NCI-H748 (cell line): ENCODE measurements around the gene KCTD13.
"Not testable (repeated sequence)": the region's sequence is repeated elsewhere in the genome, so short reads cannot be mapped to it uniquely, and the experiment has no call there.

Experiments used
- DNase-seq: peaks from one replicate; lab custom pipeline; 2025; ENCODE audit not compliant: unreplicated experiment; lab: John Stamatoyannopoulos, UW

Gene KCTD13

DNA sequence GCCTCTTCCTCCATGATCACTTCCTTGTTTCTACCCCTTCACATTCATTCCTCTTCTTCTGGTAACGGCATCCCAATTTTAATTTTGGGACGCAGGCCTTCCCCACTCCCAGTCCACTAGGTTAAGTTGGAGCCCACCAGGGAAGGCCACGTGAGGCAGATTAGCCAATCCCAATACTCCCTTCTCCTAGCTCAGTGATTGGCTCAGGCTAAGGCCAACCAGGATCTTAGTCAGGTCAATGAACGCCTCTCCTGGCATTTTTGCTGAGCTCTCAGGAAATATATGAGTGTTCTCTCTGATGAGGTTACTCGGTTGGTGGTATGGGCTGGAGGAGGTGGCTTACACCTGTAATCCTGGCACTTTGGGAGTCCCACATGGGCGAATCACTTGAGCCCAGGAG lies 42.0 kb downstream of the KCTD13 start:
- no peak for DNase-seq

DNA sequence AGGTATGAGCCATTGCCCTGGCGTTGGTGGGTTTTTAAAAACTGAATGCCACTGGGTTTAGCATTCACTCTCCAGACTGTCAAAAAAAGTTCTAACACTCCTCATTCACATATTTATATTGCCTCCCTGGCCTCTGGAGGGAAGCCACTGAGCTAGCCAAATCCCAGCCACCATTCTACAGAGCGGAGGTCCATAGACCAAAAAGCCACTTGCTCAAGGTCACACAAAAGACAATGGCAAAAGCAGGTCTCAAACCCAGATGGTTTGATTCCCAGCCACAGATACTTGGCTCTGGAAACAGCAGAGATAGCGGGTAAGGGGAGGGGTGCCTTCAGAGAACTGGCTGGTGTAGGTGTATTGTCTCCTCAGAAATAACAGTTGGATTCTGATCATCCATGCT lies 45.0 kb downstream of the KCTD13 start:
- DNase-seq: no peak

DNA sequence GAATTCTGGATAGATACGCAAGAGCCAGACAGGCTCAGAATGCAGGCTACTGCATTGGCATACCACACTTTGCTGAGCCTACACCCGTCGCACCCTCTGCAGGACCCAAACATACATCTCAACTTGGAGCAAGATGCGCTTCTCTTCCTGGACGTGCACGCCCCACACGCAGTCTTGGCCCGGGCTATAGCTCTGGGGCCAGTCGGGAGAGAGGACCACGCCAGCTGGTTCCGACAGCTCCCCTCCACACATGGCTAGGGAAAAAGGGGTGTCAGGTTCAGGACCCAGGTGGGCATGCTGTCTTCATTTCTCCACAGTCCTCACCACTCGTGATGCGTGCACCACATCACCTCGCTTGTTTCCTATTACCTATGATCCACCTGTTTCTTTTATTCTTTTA lies 47.9 kb downstream of the KCTD13 start:
- DNase-seq: no peak

DNA sequence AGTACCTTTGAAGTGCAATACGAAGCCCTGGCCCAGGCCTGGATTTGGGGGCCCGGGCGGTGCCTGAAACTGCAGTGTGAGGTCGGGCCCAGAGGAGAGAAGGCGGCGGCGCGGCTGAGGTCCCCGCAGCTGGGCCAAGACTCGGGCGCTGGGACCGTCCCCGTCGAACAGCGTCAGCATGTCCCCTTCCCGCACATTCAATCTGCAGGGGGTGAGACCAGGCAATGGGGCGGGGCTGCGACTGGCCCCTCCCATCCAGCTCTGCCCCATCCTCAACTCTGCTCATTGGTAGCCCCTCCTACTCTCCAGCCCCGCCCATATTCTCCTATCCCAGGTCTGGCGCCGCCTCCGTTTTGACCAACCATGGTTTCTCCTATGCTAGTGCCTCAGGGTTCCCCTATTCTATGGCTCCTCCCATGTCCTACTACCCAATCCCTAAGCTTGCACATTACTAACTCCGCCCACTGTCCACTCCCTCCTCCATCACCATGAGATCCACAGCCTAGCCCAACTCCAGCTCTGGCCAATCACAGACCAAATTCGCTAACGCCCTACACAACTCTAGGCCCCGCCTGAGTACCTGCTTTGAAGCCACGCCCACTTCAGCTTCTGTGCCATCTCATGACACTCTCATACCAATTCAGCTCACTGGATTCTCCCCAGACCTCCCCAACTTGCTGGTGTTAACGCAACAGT lies 48.6 kb downstream of the KCTD13 start:
- DNase-seq: peak; percentile 13

DNA sequence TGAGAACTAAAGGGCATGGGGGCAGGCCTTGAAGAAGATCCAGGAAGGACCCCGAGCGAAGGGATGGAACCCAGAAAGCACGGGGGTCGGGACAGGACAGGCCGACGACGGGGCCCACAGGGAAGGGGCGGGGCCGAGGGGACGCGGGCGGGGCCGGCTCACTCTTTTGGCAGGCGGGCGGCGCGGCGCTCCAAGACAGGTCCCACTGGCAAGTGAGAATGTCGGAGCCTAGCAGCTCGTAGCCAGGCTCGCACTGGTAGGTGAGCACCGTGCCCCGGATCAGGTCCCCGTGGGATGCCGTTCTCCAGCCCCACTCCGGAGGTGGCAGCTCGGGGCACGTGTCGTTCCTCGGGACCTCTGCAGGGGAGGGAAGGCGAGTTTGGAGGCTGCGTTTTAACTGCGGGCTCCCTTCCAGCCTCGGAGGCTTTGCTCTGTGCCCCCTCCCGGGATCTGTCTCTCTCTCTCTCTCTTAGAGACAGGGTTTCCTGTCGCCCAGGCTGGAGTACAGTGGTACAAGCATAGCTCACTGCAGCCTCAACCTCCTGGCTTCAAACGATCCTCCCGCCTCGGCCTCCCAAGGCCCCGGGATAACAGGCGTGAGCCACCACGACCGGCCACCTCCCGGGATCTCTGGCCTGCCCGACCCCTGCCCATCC lies 49.3 kb downstream of the KCTD13 start:
- DNase-seq: no peak

DNA sequence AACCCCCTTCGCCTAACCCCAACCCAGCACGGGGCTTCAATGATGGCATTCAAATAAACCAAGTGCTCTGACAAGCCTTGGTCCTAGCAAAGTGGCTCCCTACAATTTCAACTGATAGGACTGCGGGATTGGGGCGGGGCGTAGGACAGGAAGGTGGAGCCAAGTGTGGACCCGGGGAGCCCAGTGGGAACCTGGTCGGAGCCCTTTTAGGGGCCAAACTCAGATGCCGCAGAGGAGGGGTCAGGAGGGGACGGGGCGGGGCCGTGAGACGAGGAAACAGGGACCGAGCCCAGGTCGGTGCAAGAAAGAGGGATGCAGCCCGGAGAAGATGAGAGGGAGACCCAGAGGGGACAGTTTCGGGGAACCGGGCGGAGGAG lies 49.8 kb downstream of the KCTD13 start:
- no peak for DNase-seq

DNA sequence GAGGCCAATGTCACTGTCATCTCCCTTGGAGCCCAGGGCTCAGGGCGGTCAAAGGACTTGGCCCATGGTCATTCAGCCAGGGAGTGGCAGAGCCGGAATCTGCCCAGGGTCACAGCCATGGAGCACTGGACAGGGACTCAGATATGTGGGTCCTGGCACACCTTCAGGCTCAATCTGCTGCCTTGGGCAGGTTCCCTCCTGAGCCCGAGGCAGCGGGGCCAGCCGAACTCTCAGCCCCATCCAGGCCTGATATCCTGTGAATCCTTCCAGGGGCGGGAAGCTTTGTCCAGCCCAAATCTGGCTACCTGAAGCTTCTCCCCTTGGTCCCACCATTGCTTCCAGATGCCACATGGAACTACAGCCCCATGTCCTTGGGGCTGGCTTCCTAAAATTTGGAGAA lies 50.8 kb downstream of the KCTD13 start:
- DNase-seq: no peak

DNA sequence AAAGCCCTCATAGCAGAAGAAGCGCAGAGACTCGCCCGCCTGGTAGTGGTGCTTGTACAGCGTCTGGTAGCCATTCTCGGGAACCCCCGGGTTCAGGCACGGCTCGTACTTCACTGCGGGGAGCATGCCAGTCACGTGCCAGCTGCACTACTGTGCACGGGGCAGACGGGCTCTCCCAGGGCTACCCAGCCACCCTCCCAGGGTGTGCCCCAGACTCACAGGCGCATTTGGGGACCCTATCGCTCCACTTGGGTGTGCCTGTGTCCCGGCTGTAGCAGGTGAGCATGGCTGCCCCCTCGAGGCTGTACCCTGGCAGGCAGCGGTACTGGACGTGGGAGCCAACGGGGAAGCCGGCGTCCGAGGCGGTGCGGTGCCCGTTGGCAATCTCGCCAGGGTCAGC lies 52.7 kb downstream of the KCTD13 start:
- no peak for DNase-seq

DNA sequence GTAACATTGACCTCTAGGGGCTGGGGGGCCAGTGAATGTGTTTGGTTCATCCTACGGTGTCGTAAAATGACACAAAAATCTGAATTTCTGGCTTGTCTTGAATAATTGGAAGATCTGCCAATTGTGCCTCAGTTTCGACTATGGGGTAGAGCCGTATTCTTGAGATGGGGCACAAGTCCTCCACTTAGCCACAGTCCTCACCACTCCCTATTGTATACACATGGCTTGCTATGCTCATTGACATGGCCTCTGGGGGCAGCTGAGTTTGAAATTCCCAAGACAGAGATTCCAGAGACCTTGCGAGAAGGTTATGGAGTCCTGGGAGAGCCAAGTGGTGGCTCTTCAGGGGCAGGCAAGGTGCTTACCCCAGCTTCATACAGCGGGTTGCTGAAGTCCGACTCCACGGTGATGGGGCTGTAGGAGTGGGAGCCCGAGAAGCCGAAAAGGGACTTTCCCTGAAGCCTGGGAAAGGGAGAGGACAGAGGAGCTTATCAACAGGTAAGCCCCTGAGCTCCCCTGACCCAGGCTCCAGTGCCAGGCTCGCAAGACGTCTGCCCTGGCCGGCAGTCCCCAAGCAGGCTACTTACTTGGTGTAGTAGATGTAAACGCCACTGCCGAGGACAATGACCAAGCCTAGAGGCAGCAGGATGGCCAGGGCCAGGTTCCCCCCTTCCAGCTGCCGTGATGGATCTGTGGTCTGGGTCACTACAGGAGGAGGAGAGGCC lies 54.0 kb downstream of the KCTD13 start:
- no peak for DNase-seq

DNA sequence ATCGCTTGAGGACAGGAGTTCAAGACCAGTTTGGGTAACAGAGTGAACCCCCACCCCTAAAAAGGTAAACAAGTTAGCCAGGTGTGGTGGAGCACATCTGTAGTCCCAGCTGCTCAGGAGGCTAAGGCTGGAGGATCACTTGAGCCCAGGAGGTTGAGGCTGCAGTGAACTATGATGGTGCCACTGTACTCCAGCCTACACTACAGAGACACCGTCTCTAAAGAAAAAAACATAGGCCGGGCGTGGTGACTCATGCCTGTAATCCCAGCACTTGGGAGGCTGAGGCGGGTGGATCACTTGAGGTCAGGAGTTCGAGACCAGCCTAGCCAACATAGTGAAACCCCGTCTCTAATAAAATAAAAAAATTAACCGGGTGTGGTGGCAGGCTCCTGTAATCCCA lies 57.0 kb downstream of the KCTD13 start:
- not testable (repeated sequence) for DNase-seq

DNA sequence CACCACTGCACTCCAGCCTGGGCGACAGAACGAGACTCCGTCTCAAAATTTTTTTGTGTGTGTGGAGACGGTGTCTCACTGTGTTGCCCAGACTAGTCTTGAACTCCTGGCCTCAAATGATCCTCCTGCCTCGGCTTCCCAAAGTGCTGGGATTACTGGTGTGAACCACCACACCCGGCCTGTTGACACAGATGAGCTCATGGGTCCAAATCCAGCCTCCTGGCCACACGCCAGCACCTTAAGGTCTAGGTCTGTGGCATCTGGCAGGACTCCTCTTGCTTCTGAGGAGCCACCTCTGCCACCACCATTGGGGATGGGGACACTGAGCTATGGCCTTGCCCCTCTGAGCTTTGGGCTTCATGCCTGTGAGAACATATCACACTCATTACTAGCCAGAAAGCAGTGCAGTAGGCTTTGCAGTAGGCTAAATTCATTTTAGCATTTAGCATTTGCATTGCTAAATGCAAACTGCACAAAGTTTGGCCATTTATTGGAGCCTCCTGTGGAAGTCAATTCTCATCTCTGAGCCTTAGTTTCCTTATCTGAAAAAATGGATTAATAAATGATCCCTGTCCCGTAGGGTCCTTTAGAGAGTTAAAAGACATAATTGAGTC lies 57.5 kb downstream of the KCTD13 start:
- DNase-seq: no peak

DNA sequence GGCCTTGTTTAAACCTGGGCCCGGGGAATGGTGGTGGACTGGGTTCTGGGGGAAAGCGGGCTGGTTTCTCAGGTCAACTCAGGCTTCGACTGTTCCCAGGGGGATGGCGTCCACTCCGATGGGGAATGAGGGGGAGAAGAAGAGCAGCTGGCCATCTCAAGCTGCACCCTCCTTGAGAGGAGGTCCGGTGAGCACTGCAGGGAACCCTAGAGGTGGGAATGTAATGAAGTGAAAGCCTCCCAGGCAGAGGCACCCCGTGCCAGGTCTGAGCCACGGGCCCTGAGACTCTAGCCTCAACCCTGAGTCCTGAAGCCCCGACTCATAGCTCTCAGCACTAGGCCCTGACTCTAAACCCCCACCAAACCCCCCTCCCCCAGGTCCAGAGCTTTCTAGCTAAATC lies 61.8 kb downstream of the KCTD13 start:
- no peak for DNase-seq

DNA sequence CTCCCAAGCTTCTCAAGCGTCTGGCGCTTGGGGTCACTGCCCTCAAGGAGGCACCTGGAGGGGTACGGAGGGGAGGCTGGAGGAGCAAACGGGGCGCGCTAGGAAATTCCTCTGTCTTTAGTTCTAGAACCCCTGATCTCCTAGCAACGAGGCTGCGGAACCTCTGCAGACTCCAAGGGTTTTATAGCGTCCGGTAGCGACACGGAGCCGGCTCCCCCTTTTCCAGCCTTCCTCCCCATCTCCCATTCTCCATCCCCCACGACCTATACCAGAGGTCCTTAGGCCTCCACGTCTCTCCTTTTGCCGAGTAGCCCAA lies 62.4 kb downstream of the KCTD13 start:
- DNase-seq: no peak

DNA sequence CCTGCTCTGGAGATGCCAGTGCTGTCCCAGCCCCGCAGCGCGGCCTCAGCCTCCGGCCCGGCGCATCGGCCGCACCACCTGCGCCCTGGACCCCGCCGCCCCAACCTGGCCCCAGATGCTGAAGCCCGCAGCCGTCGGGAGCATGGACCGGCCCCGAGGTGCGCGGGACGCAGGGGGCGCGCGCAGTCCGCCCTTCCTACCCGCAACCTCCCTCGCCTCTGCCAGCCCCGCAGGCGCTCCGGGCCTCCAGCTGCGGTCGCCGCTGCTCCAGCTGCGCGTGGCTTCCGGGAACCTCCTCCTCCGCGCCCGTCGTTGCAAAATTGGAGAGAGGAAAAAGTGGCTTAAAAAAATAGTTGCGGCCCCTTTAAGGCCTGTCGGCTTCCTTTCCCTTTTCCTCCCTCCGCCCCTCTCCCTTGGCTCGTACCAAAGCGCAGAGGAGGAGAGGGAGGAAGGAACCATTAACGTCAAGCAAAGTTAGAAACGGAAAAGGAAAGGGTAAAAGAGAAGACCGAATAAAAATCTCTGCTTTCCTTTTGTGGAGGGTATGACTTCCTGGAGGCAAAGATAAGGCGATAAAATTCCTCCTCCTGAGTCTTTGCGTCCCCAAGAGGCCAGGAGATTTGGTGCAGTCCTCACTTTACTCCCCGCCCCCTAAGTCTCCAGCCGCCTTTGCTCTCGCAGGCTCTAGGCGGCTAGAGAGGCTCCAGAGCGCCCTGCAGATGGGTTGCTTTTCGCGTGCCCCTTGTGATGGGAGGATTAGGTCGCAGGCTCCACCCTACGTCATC lies 63.0 kb downstream of the KCTD13 start, which contains the start of gene CDIPT:
Gene CDIPT, minus strand, starts transcription at position 343 of the 785 bp plus-strand sequence. CDS start 369 bp downstream, outside the sequence.
- peak; percentile 93 for DNase-seq

DNA sequence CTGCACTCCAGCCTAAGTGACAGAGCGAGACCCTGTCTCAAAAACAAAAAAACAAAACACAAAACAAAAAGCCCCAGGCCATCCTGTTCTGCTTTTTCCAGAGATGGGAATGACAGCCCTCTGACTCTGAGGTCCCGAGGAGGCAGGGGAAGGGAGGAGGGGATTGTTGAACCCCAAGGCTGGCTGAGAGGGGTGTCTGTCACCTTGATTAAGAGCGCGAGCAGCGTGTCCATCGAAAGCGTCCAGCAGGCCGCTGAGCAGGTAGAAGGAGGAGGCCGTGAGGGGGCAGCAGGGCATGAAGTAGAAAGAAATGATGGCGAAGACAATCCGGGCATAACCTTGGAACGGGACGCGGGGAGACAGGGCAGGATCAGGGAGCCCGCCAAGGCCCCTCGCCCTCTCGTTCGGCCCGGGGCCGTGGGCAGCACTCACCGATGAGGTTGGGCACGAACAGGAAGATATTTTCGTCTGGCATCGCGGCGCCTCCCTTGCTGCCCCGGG lies 63.6 kb downstream of the KCTD13 start:
- DNase-seq: peak; percentile 33

DNA sequence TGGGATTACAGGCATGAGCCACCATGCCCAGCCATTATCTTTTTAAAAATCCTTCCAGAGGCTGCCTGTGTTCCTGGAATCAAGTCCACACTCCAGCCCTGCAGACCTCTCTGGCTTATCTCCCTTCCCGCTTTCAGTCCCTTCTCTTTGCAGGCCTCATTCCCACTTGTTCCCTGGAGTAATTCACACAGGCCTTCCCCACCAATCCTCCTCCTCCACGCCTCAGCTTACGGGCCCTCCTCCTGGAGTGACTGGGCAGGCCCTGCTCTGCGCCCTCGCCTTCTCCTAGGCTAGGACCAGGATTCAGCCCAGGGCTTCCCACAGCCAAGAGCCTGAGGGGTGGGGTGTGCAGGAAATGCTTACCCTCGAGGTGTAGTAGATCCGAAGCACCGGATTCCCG lies 65.8 kb downstream of the KCTD13 start:
- no peak for DNase-seq

DNA sequence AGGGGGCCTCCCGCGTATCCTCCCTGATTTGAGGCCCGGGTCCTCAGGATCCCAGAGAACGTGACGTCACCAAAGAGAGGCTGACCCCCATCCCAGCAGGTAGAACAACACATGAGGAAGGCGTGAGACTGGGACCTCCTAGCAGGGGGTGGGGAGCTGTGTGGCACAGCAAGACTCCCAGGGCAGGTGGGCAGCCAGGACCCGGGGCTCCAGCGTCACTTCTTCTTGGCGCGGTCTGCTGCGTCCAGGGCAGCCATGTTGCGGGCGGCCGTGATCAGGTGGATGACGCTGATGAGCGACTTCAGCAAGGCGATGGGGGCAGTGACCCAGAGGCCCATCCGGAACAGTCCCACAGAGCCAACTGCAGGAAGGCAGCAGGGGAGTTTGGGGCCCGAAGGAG lies 67.1 kb downstream of the KCTD13 start:
- DNase-seq: no peak

DNA sequence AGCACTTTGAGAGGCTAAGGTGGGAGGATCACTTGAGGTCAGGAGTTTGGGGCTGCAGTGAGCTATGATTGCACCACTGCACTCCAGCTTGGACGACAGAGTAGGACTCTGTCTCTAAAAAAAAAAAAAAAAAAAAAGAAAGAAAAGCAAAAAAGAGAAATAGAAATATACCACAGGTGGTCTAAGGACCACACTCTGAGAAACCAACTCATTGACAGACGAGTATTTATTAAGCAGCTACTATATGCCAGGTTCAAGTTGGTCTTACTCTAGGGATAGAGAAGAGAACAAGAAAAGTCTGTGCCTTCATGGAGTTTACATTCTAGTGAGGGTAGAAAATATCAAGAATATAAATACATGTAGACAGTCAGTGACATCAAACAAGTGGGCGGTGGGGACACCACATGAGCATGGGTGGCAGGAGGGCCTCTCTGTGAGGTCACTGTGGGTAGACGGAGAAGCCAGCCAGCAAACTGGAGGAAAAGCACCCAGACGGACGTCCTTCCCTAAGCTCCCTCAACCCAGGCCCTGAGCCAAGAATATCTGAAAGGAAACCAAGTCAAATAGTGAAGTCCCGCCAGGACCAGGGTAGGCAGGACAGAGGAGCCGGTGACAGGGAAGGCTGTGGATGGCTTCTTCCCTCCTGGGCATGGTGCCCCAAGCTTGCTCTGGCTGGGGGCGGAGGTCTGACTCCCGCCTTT lies 67.7 kb downstream of the KCTD13 start:
- no peak for DNase-seq

DNA sequence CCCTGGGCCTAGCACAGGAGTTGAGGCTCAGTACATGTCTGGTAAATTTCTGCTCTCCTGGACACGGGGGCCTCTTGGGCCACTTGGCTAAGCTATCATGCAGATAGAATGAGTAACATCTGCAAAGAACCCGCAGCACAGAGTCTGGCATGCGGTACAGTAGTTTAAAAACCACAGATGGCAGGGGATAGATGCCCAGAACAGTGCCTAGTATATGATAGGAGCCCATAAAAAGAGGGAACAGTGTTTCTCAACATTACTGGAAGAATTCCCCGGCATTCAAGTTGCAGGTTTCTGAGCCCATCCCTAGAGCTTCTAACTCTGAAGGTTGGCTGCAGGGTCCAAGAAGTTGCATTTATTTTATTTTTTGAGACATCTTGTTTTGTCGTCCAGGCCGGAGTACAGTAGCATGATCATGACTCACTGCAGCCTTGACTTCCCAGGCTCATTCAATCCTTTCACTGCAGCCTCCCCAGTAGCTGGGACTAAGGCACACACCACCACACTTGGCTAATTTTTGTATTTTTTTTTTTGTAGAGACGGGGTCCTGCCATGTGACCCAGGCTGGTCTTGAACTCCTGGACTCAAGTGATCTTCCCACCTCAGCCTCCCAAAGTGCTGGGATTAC lies 68.8 kb downstream of the KCTD13 start:
- no peak for DNase-seq
